Breast epithelium (tissue), 3 donors: ENCODE measurements around the gene PITPNM3.

Experiments used
- CTCF ChIP-seq, 3 donors: fragments of 450-650 bp; IDR thresholded peaks; one replicate each; pipeline ENCODE4 v1.5.1; 2016 to 2017; ENCODE audit warnings: antibody characterized with exemption in 3 of 3, mild to moderate bottlenecking in 3 of 3, moderate library complexity in 3 of 3
- POLR2A ChIP-seq: fragments of 450-650 bp; IDR thresholded peaks from one replicate; pipeline ENCODE4 v1.6.1; 2016; ENCODE audit warnings: antibody characterized with exemption, mild to moderate bottlenecking, moderate library complexity
- POLR2AphosphoS5 ChIP-seq, 3 donors: sonication (generic); formaldehyde crosslinking; IDR thresholded peaks; one replicate each; pipeline ENCODE4 v1.6.1; 2017; ENCODE audit warnings: antibody characterized with exemption in 3 of 3

GRCh38 chr17:6506679-6507231, 49.6 kb downstream of the PITPNM3 start:
- TF ChIP-seq CTCF (IDR thresholded peaks at IDR 0.05) (no peak), POLR2A (no peak), POLR2AphosphoS5 (IDR thresholded peaks at IDR 0.05) (no peak)
